Fibroblast of skin of abdomen (primary cell): Measurements from ENCODE around the gene EML4. TPM values are rescaled to one million over a fixed set of nuclear protein-coding genes. Genes with fewer than 3 reads are reported as not detected.
A peak's percentile ranks its signal among the peaks of the same experiment; 100 is the strongest.
"Not testable (repeated sequence)": the region's sequence is repeated elsewhere in the genome, so short reads cannot be mapped to it uniquely, and the experiment has no call there.

Source experiments
- DNase-seq: peaks from one replicate; pipeline ENCODE4 v3.0.0-alpha.2; 2013
- polyA plus RNA-seq, 2 experiments: library from polyadenylated mRNA; unstranded; fragments of 120-200 nt; gene quantifications; one replicate each; pipeline ENCODE4 v1.2.1, GENCODE V29; 2013; ENCODE audit not compliant: insufficient read length in 2 of 2

The EML4 gene
- 49.4 TPM for polyA plus RNA-seq (2013, experiment 1 of 2; ENCODE audit: insufficient read length)
- polyA plus RNA-seq (2013, experiment 2 of 2; ENCODE audit: insufficient read length), result 45.3 TPM

GRCh38 chr2:42169100-42169873, at the start of gene EML4:
Gene EML4 (plus strand): TSS chr2:42169353. CDS start chr2:42169612, 259 bp downstream.
- peak; percentile 91 for DNase-seq

GRCh38 chr2:42123426-42123825, 45.7 kb upstream of the EML4 start:
- DNase-seq, result no peak

GRCh38 chr2:42124011-42124785, 45.0 kb upstream of the EML4 start:
- no peak for DNase-seq

- DNase-seq, result peak; percentile 66
Observed at GRCh38 chr2:42125841-42126594, 43.1 kb upstream of the EML4 start.

- DNase-seq, result not testable (repeated sequence)
Observed at GRCh38 chr2:42126873-42127272, 42.3 kb upstream of the EML4 start.

GRCh38 chr2:42127425-42128424, 41.4 kb upstream of the EML4 start:
- no peak for DNase-seq

- DNase-seq, result peak; percentile 95
Observed at GRCh38 chr2:42128721-42129486, 40.2 kb upstream of the EML4 start.

- no peak for DNase-seq
Observed at GRCh38 chr2:42129487-42129852, 39.7 kb upstream of the EML4 start.

- no peak for DNase-seq
Observed at GRCh38 chr2:42129947-42130346, 39.2 kb upstream of the EML4 start.

GRCh38 chr2:42130858-42131257, 38.3 kb upstream of the EML4 start:
- DNase-seq, result not testable (repeated sequence)

- DNase-seq, result peak; percentile 99
Observed at GRCh38 chr2:42132191-42132965, 36.8 kb upstream of the EML4 start.

- DNase-seq, result peak; percentile 99
Observed at GRCh38 chr2:42132966-42133641, 36.0 kb upstream of the EML4 start.

- no peak for DNase-seq
Observed at GRCh38 chr2:42133771-42134195, 35.4 kb upstream of the EML4 start.

- DNase-seq, result not testable (repeated sequence)
Observed at GRCh38 chr2:42134401-42134932, 34.7 kb upstream of the EML4 start.

GRCh38 chr2:42135381-42136312, 33.5 kb upstream of the EML4 start:
- no peak for DNase-seq

GRCh38 chr2:42136782-42137124, 32.4 kb upstream of the EML4 start:
- peak; percentile 60 for DNase-seq

- DNase-seq, result no peak
Observed at GRCh38 chr2:42137125-42137841, 31.9 kb upstream of the EML4 start.
